NOMO-1 treated with DMSO at 0.1 percent for 48 hours (cell line): ENCODE data around the gene RFXANK.
"Not testable (repeated sequence)": the region's sequence is repeated elsewhere in the genome, so short reads cannot be mapped to it uniquely, and the experiment has no call there.

Experiments
- DNase-seq: peaks from one replicate; lab custom pipeline; 2025; ENCODE audit not compliant: unreplicated experiment; lab: John Stamatoyannopoulos, UW

RFXANK gene

DNA sequence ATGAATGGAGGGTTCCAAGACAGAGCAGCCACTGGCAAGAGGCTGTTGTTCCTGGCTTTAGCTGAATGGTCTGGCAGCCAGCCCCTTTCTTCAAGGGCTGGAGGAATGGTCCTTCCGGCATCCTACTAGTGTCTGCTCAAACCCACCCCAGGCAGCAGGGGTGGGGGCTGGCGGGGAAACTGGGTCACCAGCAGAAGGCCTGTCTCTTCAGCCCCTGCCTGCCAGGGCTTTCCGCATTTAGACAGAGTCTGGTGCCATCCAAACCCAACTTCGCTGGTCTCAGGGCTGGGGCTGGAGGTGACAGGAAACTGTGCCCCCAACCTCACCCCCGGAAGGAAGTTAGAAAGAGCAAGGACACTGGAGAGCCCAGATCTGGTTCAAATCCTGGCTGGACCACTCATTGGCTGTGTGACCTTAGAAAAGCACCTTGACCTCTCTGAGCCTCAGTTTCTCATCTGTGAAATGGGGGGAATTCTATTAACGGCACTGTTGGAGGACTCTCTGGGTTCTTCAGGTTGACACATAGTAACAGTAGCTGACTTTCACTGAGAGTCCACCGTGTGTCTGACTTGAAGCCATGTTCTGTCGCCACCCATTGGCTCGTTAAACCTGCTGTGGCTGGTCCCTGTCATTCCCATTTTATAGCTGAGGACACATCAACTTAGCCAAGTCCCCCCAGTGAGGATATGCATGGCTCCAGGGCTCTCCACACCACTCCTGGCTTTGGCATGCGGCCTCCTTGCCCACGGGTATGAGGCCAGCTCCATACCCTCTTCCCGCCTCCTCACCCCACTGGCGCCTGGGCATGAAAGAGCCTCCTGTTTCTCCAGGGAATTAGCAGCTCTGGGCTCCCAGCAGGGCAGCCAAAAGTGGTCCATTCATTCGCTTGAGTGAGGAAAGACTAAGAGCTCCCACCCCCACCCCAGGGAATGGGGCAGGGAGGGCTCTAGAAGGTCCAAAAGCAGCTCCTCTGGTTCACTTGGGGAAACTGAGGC, 13.7 kb downstream of the RFXANK start:
- DNase-seq: no peak

DNA sequence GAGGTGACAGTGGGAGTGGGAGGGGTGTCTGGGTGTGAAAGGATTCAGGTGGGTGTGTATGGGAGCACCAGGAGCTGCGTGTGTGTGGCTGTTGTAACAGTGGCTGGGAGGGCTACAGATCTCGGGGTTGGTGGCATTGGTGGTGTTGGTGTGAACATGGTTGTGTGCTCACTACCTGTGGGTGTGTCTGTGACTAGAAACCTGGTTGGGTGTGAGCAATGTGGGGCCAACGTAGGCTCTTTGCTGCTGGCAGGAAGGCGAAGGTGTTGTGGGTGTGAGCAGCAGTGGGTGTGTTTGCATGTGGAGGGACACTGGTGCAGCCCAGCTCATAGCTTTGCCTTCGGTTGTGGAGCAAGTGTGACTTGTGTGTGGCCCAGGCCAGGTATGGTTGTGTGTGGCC, 14.9 kb downstream of the RFXANK start:
- DNase-seq: no peak

DNA sequence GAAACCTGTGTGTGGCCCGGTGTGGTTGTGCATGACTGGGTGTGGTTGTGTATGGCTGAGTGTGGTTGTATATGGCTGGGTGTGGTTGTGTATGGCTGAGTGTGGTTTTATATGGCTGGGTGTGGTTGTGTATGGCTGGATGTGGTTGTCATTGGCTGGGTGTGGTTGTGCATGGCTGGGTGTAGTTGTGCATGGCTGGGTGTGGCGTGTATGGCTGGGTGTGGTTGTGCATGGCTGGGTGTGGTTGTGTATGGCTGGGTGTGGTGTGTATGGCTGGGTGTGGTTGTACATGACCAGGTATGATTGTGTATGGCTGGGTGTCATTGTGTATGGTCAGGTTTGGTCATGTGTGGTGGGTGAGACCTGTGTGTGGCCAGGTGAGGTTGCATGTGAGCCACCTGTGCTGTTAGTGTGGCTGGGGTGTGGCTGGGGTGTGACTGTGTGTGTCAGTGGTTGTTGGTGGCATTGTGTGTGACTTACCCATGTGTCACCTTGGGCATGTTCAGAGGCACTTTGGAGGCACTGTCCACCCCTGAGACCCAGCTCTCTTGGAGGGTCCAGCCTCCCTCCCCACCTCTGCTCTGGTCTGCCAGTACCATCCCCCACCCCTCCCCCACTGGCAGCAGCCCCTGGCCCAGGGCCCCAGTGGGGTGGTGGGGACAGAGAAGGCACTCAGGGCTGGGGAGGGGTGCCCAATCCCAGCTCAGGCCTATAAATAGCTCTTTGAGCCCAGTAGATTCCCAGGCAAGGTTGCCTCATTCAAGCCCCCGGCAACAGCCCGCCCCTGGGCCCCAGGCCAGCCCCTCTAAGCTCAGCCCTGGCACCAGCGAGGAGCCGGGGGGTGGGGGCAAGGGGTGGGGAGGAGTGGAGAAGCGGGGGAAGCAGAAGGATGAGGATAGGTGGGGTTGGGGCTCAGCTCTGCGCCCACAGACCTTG, 15.8 kb downstream of the RFXANK start:
- no peak for DNase-seq

DNA sequence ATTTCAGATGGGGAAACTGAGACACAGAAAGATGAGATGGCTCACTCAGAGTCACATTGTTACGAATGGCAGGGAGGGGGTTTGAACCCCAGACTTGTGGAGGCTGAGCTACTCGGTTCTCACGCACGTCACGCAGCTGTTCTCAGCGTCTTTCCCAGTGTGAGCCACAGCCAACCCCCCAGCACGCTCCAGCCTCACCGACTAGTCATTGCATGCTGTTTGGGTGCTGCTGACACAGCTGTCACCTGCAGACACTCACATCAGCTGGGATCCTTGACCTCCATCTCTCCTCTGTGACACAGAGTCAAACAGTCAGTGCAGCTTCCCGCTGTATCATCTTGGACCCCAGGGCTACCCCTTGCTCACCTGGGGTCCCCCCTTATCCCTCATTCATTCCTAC, 17.3 kb downstream of the RFXANK start:
- DNase-seq: no peak

DNA sequence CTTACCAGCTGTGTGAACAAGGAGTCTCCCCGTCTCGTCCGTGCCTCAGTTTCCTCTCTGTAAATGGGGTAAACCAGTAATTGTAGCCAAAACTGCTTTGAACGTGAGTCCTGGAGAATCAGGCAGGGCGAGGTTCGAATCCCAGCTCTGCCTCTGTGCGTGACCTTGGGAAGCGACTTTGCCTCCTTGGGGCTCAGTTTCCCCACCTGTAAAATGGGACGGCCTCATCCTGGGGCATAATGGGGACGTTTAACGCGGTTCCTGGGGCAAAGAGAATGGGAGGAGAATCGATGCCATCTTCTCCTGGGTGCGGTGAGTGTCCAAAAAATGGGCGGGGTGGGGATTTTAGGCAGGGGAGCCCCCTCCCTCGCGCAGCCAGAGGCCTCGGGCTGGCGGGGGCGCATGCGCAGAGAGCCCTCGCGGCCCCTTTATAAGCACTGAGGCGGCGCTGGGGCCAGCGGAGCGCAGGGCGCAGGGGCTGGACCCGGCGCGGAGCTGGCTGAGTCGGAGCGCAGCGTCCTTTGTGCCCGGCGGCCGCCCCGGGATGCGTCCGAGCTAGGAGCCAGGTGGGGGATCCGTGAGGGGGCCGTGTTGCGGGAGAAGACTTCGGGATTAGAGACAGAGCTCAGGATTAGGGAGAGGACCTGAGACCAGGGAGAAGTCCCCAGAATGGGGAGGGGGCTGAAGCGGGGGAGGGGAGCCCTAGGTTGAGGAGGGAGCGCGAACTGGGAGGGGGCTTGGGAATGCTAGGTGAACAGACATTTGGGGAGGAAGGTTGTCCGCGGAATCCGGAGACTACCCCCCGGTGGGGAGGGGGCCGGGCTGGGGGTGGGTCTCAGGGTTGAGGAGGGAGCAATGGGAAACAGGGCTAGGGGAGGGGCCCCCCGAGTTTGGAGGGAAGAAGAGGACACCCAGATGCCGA, 19.7 kb downstream of the RFXANK start, which contains the start of gene NCAN:
Gene NCAN (plus strand): TSS at position 460 of the 922 bp plus-strand sequence. CDS start 4,996 bp downstream, outside the sequence.
- DNase-seq: no peak

DNA sequence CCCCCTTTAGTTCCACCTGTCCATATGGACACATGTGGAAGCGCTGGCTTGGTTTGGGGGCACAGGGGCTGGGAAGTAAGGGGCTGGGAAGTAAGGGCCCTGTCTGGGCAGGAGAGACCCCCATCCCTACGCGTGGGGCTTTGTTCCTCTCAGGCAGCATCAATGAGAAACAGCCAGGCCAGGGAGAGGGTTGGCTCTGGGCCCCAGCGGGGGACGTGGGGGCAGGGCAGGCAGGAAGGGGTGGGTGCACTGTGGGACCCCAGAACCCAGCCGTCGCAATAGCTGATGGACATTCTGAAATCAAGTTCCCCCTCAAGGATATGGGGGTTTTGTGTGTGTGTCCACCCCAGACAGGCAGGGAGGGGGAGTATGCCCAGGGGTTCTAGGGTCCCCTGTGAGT, 20.9 kb downstream of the RFXANK start:
- DNase-seq: no peak

DNA sequence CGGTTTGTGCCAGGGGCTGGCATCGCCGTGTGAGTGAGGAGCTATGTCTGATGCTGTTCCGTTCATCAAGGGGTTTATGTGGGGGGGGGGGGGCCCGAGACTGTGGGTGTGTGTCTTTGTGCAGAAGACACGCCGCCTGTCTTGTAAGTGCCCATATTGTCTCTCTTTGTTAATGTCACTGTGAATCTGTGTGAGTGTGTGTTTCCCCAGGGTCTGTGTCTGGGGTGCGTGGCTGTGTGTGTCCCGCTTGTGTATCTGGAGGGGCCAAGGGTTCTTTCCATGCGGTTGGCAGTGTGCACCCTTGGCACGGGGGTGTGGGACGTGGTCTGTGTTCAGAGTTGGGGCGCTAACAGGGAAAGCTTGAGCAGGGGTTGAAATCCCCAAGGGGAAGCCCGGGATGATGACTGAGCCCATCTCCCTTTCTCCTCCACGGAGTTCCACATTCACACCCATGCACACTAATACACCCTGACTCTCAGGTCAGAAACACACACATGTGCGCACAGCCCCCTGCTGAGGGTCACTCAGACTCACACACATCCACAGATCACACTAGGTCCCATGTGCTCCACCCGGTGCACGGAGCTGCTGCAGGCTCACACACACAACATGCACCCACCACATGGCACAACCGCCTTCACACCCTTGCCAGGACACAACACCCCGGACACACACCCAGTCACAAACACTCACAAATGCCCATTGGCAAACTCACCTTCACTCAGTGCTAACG, 21.5 kb downstream of the RFXANK start:
- no peak for DNase-seq

DNA sequence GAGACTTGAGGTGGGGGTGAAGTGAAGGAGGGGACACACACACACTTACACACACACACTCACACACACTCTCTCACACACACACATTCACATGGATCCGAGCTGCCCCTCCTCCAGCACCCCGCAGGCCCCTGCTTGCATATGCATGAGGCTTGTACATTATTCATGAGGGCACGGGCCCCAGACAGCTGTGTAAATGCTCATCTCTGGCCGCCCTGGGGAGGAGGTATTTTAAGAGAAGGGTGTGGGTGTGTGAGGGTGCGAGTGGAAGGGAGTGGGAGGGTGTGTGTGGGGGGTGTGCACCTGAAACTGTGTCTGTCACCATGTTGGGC, 22.1 kb downstream of the RFXANK start:
- DNase-seq: no peak

DNA sequence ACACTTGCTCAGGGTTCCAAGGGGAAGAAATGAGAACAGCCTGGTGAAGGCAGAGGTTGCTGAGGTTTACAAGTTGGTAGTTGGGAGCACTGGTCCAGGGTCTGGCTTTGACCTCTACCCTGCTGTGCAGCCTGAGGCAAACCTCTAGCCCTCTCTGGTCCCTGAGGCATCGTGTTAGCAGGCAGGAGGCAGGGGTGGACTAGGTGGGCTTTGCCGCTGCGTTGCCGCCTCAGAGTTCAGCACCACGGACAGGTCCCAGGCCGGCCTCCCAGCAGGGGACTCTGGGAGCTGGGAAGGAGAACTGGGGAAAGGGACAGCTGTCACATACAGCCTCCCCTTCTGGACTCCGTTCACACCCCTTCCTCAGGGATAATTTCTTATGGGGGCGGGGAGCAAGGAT, 22.8 kb downstream of the RFXANK start:
- peak; percentile 27 for DNase-seq

DNA sequence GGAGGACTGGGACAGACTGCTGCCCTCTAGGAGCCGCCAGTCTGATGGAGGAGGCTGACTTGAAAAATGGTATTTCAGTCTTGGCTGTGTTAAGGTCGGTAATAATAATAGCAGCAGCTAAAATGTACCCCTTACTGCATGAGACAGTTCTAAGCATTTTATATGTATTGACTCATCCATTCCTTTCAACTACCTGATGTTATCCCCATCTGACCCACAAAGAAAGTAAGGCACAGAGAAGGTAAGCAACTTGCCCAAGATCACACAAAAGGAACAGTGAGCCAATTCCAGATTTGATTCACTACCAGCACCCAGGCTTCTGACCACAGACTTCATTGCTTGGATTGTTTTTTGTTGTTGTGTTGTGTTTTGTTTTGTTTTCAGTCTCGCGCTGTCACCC, 23.7 kb downstream of the RFXANK start:
- DNase-seq: no peak

DNA sequence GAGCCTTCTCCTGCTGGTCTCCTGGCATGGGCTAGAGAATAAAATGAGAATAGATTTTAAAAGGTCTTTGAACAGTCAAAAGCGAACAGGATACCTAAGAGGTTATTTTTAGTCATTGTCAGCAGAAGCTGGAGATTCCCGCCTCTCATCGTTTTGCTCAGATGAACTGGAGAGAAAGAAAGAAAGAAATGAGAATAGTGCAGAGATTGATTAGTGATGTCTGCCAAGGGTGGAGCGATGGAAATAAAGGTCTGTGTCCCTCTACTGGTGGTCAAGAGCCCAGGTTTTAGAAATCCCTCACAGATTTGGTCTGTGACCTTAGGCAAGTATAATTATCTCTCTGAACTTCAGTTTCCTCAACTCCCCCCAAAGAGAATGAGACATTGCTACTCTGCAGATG, 25.0 kb downstream of the RFXANK start:
- DNase-seq: no peak

DNA sequence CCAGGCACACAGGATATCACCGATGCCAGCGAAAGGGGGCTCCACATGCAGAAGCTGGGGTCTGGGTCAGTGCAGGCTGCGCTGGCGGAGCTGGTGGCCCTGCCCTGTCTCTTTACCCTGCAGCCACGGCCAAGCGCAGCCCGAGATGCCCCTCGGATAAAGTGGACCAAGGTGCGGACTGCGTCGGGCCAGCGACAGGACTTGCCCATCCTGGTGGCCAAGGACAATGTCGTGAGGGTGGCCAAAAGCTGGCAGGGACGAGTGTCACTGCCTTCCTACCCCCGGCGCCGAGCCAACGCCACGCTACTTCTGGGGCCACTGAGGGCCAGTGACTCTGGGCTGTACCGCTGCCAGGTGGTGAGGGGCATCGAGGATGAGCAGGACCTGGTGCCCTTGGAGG, 26.9 kb downstream of the RFXANK start:
- DNase-seq: no peak

DNA sequence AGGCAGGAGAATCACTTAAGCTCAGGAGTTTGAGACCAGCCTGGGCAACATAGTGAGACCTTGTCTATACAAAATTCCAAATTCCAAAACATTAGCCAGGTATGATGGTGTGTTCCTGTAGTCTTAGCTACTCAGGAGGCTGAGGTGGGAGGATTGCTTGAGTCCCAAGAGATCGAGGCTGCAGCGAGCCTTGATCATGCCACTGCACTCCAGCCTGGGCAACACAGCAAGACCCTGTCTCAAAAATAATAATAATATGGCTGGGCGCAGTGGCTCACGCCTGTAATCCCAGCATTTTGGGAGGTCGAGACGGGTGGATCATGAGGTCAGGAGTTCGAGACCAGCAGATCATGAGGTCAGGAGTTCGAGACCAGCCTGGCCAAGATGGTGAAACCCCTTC, 28.9 kb downstream of the RFXANK start:
- DNase-seq: not testable (repeated sequence)

DNA sequence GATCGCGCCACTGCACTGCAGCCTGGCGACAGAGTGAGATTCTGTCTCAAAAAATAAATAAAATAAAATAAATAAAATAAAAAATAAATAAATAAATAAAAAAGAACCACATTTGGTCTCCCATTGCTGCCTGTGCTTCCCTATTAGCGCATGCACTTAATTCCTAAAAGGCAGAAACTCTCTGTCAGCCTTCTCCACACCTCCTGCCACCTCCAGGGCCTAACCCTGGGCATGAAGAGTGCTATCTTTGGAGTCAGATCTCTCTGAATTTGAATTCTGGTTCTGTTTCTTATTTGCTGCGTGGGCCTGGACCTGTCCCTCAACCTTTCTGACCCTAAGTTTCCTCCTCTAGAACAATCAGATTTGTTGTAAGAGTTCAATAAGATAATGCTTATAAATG, 31.0 kb downstream of the RFXANK start:
- DNase-seq: no peak

DNA sequence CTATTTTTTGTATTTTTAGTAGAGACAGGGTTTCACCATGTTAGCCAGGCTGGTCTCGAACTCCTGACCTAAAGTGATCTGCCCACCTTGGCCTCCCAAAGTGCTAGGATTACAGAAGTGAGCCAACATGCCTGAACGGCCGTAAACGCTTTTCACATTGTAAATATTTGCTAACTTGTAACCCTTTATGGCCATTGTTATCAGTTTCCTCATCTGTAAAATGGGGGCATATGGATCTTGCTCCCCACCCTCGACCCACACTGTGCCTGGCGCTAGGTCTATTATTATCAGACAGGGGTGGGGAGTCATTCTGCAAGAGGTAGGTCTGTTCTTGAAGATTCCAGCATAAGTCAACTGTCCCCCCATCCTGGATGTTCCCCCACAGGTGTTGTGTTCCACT, 31.6 kb downstream of the RFXANK start:
- DNase-seq: no peak

DNA sequence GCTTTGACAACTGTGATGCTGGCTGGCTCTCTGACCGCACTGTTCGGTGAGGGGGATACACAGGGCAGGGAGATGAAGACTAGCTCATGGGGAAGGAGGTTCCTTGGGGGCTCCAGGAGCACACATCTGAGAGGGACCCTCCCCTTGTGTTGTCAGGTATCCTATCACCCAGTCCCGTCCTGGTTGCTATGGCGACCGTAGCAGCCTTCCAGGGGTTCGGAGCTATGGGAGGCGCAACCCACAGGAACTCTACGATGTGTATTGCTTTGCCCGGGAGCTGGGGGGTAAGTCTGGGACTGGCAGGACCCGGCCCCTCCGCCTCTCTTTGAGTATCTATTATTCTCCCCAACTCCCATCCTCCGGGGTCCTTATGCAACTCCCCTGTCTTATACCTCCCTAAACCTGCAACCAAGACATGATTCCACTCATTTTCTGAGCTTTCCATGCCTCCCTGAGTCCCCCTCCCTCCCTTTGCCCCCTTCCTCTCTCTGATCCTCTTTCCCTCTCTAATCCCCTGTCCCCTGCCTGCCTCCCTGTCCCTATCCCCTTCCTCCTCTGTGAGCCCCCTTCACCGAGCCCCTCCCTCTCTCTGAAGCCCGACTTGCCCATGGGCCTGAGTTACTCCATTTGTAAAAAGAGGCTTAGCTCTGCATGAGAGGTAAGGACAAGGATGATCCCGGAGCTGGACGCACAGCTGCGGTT, 32.2 kb downstream of the RFXANK start:
- no peak for DNase-seq

DNA sequence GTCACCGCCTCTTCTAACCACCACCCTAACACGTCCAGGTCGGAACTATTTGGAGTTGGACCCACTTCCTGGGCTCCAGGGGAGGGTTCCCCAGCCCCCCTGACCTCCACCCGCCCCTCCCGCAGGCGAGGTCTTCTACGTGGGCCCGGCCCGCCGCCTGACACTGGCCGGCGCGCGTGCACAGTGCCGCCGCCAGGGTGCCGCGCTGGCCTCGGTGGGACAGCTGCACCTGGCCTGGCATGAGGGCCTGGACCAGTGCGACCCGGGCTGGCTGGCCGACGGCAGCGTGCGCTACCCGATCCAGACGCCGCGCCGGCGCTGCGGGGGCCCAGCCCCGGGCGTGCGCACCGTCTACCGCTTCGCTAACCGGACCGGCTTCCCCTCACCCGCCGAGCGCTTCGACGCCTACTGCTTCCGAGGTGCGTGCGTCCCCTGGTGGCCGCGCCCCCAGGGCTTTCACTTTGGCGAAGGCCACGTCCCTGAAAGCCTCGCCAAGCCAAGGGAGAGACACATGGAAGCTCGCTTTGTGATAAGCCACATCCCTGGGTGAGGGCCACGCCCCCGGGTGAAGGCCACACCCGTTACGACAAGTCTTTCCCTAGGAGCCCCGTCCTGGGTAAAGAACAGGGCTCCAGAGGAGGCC, 32.9 kb downstream of the RFXANK start:
- DNase-seq: peak; percentile 64

DNA sequence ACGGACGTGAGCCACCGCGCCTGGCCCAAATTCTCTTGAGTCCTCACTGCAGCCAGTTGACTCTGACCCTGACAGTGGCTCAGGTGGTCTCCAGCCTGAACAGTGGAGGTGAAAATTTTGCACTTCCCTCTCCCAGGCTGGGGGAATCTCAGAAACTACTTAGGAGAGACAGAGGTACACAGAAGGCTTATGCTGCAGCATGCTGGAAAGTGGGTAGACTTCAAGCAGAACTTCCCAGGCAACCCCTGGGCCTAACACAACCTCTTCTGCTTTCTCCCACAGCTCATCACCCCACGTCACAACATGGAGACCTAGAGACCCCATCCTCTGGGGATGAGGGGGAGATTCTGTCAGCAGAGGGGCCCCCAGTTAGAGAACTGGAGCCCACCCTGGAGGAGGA, 34.1 kb downstream of the RFXANK start:
- DNase-seq: no peak

DNA sequence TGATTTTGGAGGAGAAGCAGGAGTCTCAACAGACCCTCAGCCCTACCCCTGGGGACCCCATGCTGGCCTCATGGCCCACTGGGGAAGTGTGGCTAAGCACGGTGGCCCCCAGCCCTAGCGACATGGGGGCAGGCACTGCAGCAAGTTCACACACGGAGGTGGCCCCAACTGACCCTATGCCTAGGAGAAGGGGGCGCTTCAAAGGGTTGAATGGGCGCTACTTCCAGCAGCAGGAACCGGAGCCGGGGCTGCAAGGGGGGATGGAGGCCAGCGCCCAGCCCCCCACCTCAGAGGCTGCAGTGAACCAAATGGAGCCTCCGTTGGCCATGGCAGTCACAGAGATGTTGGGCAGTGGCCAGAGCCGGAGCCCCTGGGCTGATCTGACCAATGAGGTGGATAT, 34.6 kb downstream of the RFXANK start:
- DNase-seq: no peak
